GM10266 (cell line): ENCODE measurements around the gene PAK1IP1.

Source experiments
- DNase-seq: peaks from one replicate; pipeline ENCODE4 v3.0.0; 2012; ENCODE audit errors: extremely low spot score
- CTCF ChIP-seq: IDR thresholded peaks from 2 replicates; pipeline ENCODE4 v1.5.1; 2012; ENCODE audit warnings: mild to moderate bottlenecking, low read depth; ENCODE audit not compliant: control insufficient read depth, insufficient read depth; ENCODE audit errors: missing control alignments

Gene PAK1IP1

GRCh38 chr6:10668126-10668917 is 26.4 kb upstream of the PAK1IP1 start:
- TF ChIP-seq CTCF, result no peak

GRCh38 chr6:10676403-10676802 is 18.4 kb upstream of the PAK1IP1 start:
- TF ChIP-seq CTCF, result no peak
- DNase-seq, result no peak

More at GRCh38 chr6:10668126-10668917, 26.4 kb upstream of the PAK1IP1 start:
- DNase-seq, result no peak

GRCh38 chr6:10678456-10678855 is 16.3 kb upstream of the PAK1IP1 start:
- no peak for TF ChIP-seq CTCF
- DNase-seq, result no peak

GRCh38 chr6:10681795-10682194 is 13.0 kb upstream of the PAK1IP1 start:
- no peak for TF ChIP-seq CTCF
- DNase-seq, result no peak

- TF ChIP-seq CTCF, result no peak
- DNase-seq, result no peak
These were observed 12.3 kb upstream of the PAK1IP1 start for GRCh38 chr6:10682355-10682988.

- no peak for DNase-seq
- TF ChIP-seq CTCF, result no peak
These were observed 10.2 kb upstream of the PAK1IP1 start for GRCh38 chr6:10684618-10685017.
